ENCODE measurements around the gene SDHD.

Gene SDHD

DNA sequence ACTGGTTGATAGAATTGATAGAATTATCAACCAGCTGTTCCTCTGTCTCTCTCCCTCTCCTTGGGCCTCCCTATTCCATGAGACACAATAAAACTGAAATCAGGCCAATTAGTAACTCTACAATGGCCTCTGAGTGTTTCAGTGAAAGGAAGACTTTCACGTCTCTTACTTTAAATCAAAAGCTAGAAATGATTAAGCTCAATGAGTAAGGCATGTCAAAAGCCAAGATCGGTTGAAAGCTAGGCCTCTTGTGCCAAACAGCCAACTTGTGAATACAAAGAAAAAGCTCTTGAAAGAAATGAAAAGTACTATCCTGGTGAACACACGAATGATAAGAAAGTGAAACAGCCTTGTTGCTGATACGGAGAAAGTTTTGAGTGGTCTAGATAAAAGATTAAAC is 29.5 kb upstream of the SDHD start:
- Histone ChIP-seq H3K9me3 (ENCODE audit: control insufficient read depth, low read length) (no peaks in the 10 kb centered on the region), H3K4me1 (no peaks in the 10 kb centered on the region), H3K4me2 (ENCODE audit: low read length) (no peak overlapping the region), H3K4me3 (ENCODE audit: low read depth, low read length) (no peak overlapping the region), H3K79me2 (no peaks in the 10 kb centered on the region), H2AFZ (no peak overlapping the region), H3K27me3 (ENCODE audit: control insufficient read depth, insufficient read depth, low read length) (no peaks in the 10 kb centered on the region), H3K9ac (no peak overlapping the region), H3K27ac (no peak overlapping the region), H3K36me3 (ENCODE audit: control insufficient read depth, insufficient read depth, low read length) (no peaks in the 10 kb centered on the region)
- TF ChIP-seq, protein P1, sequence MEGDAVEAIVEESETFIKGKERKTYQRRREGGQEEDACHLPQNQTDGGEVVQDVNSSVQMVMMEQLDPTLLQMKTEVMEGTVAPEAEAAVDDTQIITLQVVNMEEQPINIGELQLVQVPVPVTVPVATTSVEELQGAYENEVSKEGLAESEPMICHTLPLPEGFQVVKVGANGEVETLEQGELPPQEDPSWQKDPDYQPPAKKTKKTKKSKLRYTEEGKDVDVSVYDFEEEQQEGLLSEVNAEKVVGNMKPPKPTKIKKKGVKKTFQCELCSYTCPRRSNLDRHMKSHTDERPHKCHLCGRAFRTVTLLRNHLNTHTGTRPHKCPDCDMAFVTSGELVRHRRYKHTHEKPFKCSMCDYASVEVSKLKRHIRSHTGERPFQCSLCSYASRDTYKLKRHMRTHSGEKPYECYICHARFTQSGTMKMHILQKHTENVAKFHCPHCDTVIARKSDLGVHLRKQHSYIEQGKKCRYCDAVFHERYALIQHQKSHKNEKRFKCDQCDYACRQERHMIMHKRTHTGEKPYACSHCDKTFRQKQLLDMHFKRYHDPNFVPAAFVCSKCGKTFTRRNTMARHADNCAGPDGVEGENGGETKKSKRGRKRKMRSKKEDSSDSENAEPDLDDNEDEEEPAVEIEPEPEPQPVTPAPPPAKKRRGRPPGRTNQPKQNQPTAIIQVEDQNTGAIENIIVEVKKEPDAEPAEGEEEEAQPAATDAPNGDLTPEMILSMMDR (IDR thresholded peaks at IDR 0.05): no peak

DNA sequence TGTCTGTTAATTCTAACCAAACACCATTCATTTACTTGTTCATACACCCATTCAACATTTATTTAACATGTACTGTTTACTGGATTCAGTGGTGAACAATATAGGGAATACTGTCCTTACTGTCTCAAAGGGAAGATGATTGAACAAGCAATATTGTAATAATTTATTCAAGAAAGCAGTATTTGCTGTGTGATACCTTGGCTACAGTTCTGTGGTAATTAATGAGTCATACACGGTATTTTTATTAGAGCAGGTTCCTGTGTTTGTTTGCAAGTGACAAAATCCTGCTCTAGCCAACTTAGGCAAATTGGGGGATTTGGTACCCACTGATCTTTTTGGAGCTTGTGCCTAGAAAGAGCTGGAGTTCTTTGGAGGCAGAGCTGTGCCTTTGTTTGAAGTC is 28.6 kb upstream of the SDHD start:
- no peaks in the 10 kb centered on the region for H3K9me3 ChIP-seq (ENCODE audit: control insufficient read depth, low read length)
- no peaks in the 10 kb centered on the region for H3K4me1 ChIP-seq
- H3K9ac ChIP-seq: no peak overlapping the region
- TF ChIP-seq, protein P1 (IDR thresholded peaks at IDR 0.05): no peak
- H3K27ac ChIP-seq: no peak overlapping the region
- no peaks in the 10 kb centered on the region for H3K27me3 ChIP-seq (ENCODE audit: control insufficient read depth, insufficient read depth, low read length)
- H3K79me2 ChIP-seq: no peaks in the 10 kb centered on the region
- H3K4me2 ChIP-seq (ENCODE audit: low read length): no peak overlapping the region
- H2AFZ ChIP-seq: no peak overlapping the region
- no peak overlapping the region for H3K4me3 ChIP-seq (ENCODE audit: low read depth, low read length)
- H3K36me3 ChIP-seq (ENCODE audit: control insufficient read depth, insufficient read depth, low read length): no peaks in the 10 kb centered on the region

DNA sequence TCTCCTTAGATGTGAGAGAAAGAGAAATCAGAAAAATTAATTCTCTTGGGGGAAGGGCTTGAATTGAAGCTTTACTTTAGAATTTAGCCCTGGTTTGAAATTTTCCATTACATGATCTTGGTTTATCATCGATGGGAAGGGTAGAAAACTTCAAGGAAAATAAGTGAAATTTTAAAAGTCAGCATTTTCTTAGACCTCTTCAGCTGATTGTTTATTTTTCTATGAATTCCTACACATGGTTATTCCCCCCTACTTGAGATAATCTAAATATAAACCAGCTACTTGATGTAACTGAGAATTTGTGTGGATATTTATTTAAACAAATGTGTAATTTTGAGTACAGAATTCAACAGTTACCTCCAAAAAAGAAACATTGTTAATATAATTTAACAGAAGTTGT is 23.8 kb upstream of the SDHD start:
- no peaks in the 10 kb centered on the region for H3K79me2 ChIP-seq
- no peaks in the 10 kb centered on the region for H3K9me3 ChIP-seq (ENCODE audit: control insufficient read depth, low read length)
- no peak overlapping the region for H3K4me3 ChIP-seq (ENCODE audit: low read depth, low read length)
- no peaks in the 10 kb centered on the region for H3K4me1 ChIP-seq
- no peak overlapping the region for H3K27ac ChIP-seq
- H3K27me3 ChIP-seq (ENCODE audit: control insufficient read depth, insufficient read depth, low read length): no peaks in the 10 kb centered on the region
- no peak overlapping the region for H3K4me2 ChIP-seq (ENCODE audit: low read length)
- TF ChIP-seq, protein P1 (IDR thresholded peaks at IDR 0.05): no peak
- H2AFZ ChIP-seq: no peak overlapping the region
- no peaks in the 10 kb centered on the region for H3K36me3 ChIP-seq (ENCODE audit: control insufficient read depth, insufficient read depth, low read length)
- no peak overlapping the region for H3K9ac ChIP-seq

DNA sequence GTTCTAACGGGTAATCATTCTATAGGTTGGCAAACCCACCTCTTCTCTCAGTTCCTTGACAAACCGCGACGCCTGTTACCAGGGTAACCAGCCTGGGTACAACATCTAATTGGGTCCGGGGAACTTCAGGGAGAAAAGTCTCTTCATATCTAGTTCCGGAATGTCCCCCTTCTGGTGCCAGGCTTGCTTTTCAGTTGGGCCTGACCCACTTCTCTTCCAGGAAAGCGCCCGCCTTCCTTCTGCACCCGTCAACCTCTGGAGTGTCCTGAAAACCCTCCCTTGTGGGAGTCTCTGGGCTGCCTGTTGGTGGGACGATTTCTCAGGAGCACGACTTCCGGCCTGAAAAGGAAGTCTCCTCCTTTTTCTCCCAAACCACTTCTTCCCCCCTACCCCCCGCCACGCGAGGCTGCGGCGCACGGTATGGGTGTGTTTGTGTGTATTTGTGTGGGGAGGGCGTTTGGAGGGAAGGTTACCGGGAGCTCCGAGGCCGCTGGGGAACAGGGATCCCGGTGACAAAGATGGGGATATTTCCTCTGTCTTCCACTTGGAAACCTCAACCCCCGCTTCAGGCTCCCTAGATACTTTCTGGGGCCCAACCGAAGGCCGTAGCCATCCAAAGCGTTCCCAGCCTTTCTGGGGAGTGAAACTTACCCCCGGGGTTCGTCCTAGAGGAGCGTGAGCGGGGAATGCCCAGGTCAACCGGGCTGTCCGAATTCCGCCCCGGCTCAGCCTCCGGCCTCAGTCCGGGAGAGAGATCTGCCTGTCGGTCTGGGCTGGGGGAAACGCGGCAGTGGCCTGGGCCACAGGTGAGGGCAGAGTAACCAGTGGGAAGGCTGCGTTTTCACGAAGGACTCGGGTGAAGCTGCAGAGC is 12.5 kb upstream of the SDHD start, which contains the start of the genes NKAPD1 and PIH1D2:
Gene NKAPD1 (plus strand): TSS at position 359 of the 871 bp plus-strand sequence. CDS start 1,276 bp downstream, outside the sequence.
Gene PIH1D2 (minus strand): TSS at position 77 of the 871 bp plus-strand sequence. CDS start 843 bp downstream, outside the sequence.
- peak within 1 kb of the TSS; percentile 75 for H3K27ac ChIP-seq
- peaks cover 4% of the 10 kb centered on the region for H3K79me2 ChIP-seq
- no peaks in the 10 kb centered on the region for H3K27me3 ChIP-seq (ENCODE audit: control insufficient read depth, insufficient read depth, low read length)
- peak within 1 kb of the TSS; percentile 81 for H3K4me2 ChIP-seq (ENCODE audit: low read length)
- TF ChIP-seq, protein P1 (IDR thresholded peaks at IDR 0.05): no peak
- H3K4me1 ChIP-seq: no peaks in the 10 kb centered on the region
- H3K4me3 ChIP-seq (ENCODE audit: low read depth, low read length): peak within 1 kb of the TSS; percentile 85
- H3K9ac ChIP-seq: peak within 1 kb of the TSS; percentile 76
- no peaks in the 10 kb centered on the region for H3K36me3 ChIP-seq (ENCODE audit: control insufficient read depth, insufficient read depth, low read length)
- peak within 1 kb of the TSS; percentile 92 for H2AFZ ChIP-seq
- H3K9me3 ChIP-seq (ENCODE audit: control insufficient read depth, low read length): no peaks in the 10 kb centered on the region

Measured in parathyroid adenoma (tissue), 2 donors.